GM10266 (cell line): ENCODE measurements around the gene CTU1.

Experiments
- DNase-seq: peaks from one replicate; pipeline ENCODE4 v3.0.0; 2012; ENCODE audit errors: extremely low spot score
- CTCF ChIP-seq: IDR thresholded peaks from 2 replicates; pipeline ENCODE4 v1.5.1; 2012; ENCODE audit warnings: mild to moderate bottlenecking, low read depth; ENCODE audit not compliant: control insufficient read depth, insufficient read depth; ENCODE audit errors: missing control alignments

CTU1 gene

GRCh38 chr19:51131780-51132680 lies 23.8 kb upstream of the CTU1 start:
- no peak for DNase-seq
- TF ChIP-seq CTCF: no peak

- no peak for DNase-seq
- TF ChIP-seq CTCF: no peak
Measured at GRCh38 chr19:51129716-51130115, 21.5 kb upstream of the CTU1 start.

GRCh38 chr19:51128227-51128626 lies 20.0 kb upstream of the CTU1 start:
- TF ChIP-seq CTCF: no peak
- no peak for DNase-seq

DNA sequence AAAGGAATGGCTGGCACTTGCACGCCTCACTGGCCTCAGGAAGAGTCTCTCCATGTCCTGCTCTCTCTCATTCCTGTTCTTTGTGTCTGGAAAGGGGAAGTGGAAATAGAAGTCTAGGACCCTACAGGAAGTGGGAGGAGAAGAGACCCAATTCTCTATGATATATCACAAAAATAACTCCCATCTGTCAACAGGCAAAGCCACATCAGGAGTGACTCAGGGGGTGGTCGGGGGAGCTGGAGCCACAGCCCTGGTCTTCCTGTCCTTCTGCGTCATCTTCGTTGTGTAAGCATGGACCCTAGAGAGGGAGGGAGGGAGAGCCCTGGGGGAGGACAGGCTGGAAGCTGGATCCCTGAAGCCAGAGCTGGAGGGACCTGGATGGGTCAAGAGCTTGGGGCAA lies 19.5 kb upstream of the CTU1 start:
- DNase-seq: no peak
- TF ChIP-seq CTCF: no peak

- no peak for TF ChIP-seq CTCF
- DNase-seq: no peak
Measured at GRCh38 chr19:51127032-51127431, 18.8 kb upstream of the CTU1 start.

- TF ChIP-seq CTCF: no peak
Measured at GRCh38 chr19:51125421-51126075, 17.3 kb upstream of the CTU1 start.

GRCh38 chr19:51124729-51125128 lies 16.5 kb upstream of the CTU1 start, which contains the start of gene SIGLEC9:
Gene SIGLEC9 (plus strand): TSS chr19:51124906. CDS start chr19:51124975, 69 bp downstream.
- no peak for DNase-seq
- TF ChIP-seq CTCF: no peak

More at GRCh38 chr19:51125421-51126075, 17.3 kb upstream of the CTU1 start:
- DNase-seq: no peak
